Liver (tissue), 9 donors: ENCODE data around the gene TYW1. TPM values are rescaled to one million over a fixed set of nuclear protein-coding genes. Genes with fewer than 3 reads are reported as not detected.

Experiments
- DNase-seq: peaks from one replicate; pipeline ENCODE4 v3.0.0-alpha.2; 2017; ENCODE audit warnings: low spot score
- H3K27ac ChIP-seq, 2 donors: one replicate each; pipeline ENCODE4 v1.7.0; 2013; ENCODE audit warnings: inconsistent platforms in 2 of 2, low read length in 2 of 2, control low read depth in 1 of 2, low read depth in 1 of 2, mild to moderate bottlenecking in 1 of 2
- H3K27me3 ChIP-seq, 4 donors: one replicate each; pipeline versions ENCODE4 v1.6.1 to v1.7.0; 2013; ENCODE audit warnings: low read length in 3 of 4, inconsistent platforms in 1 of 4, mild to moderate bottlenecking in 1 of 4, moderate library complexity in 1 of 4; ENCODE audit not compliant: control insufficient read depth in 4 of 4, insufficient read depth in 4 of 4
- H3K36me3 ChIP-seq, 4 donors: one replicate each; pipeline versions ENCODE4 v1.6.1 to v1.7.0; 2013; ENCODE audit warnings: low read length in 3 of 4, mild to moderate bottlenecking in 3 of 4, low read depth in 1 of 4, moderate library complexity in 1 of 4; ENCODE audit not compliant: control insufficient read depth in 4 of 4, insufficient read depth in 3 of 4
- H3K4me1 ChIP-seq, 4 donors: one replicate each; pipeline versions ENCODE4 v1.6.1 to v1.7.0; 2013; ENCODE audit warnings: low read length in 3 of 4, mild to moderate bottlenecking in 3 of 4, moderate library complexity in 1 of 4; ENCODE audit not compliant: control insufficient read depth in 4 of 4, insufficient read depth in 4 of 4
- H3K4me3 ChIP-seq, 3 donors: one replicate each; pipeline versions ENCODE4 v1.6.1 to v1.7.0; 2013; ENCODE audit warnings: low read length in 3 of 3, control low read depth in 1 of 3, low read depth in 1 of 3, mild to moderate bottlenecking in 1 of 3
- H3K9ac ChIP-seq, 2 donors: one replicate each; pipeline ENCODE4 v1.7.0; 2013; ENCODE audit warnings: low read length in 2 of 2, mild to moderate bottlenecking in 2 of 2, moderate library complexity in 2 of 2, control low read depth in 1 of 2, low read depth in 1 of 2
- H3K9me3 ChIP-seq, 4 donors: one replicate each; pipeline versions ENCODE4 v1.6.1 to v1.7.0; 2013; ENCODE audit warnings: low read length in 3 of 4; ENCODE audit not compliant: control insufficient read depth in 4 of 4
- CTCF ChIP-seq: fragments of 150-350 bp; IDR thresholded peaks from 2 replicates; pipeline ENCODE4 v1.5.1; 2017; ENCODE audit warnings: improper control_type of control experiment, low read depth, low read length; ENCODE audit not compliant: missing input control
- EGR1 ChIP-seq, 2 donors: IDR thresholded peaks; 2 replicates each; pipeline ENCODE4 v1.6.1; 2016 to 2018; ENCODE audit warnings: antibody characterized with exemption in 2 of 2, low read depth in 2 of 2
- FOXA1 ChIP-seq: IDR thresholded peaks from 2 replicates; pipeline ENCODE4 v1.6.1; 2016; ENCODE audit warnings: antibody characterized with exemption
- FOXA2 ChIP-seq: IDR thresholded peaks from 2 replicates; pipeline ENCODE4 v1.6.1; 2016; ENCODE audit warnings: antibody characterized with exemption
- GABPA ChIP-seq, 2 donors: IDR thresholded peaks in 1 of 2; conservative IDR thresholded peaks in 1 of 2; 2 replicates each; pipeline ENCODE4 v1.6.1; 2016; ENCODE audit warnings: antibody characterized with exemption in 2 of 2, mild to moderate bottlenecking in 1 of 2, moderate library complexity in 1 of 2
- HNF4A ChIP-seq, 2 donors: conservative IDR thresholded peaks; 2 replicates each; pipeline ENCODE4 v1.6.1; 2016; ENCODE audit warnings: antibody characterized with exemption in 2 of 2, mild to moderate bottlenecking in 2 of 2
- HNF4G ChIP-seq: IDR thresholded peaks from 2 replicates; pipeline ENCODE4 v1.6.1; 2016; ENCODE audit warnings: antibody characterized with exemption
- JUND ChIP-seq, 2 donors: IDR thresholded peaks; 2 replicates each; pipeline ENCODE4 v1.6.1; 2016; ENCODE audit warnings: antibody characterized with exemption in 2 of 2
- MAX ChIP-seq: IDR thresholded peaks from 2 replicates; pipeline ENCODE4 v1.6.1; 2016; ENCODE audit warnings: antibody characterized with exemption
- NR2F2 ChIP-seq: IDR thresholded peaks from 2 replicates; pipeline ENCODE4 v1.6.1; 2016; ENCODE audit warnings: antibody characterized with exemption
- RAD21 ChIP-seq, 2 donors: IDR thresholded peaks; 2 replicates each; pipeline ENCODE4 v1.6.1; 2016; ENCODE audit warnings: antibody characterized with exemption in 2 of 2, mild to moderate bottlenecking in 2 of 2
- RXRA ChIP-seq, 2 donors: IDR thresholded peaks; 2 replicates each; pipeline ENCODE4 v1.6.1; 2017 to 2018; ENCODE audit warnings: antibody characterized with exemption in 2 of 2, mild to moderate bottlenecking in 1 of 2
- SP1 ChIP-seq: IDR thresholded peaks from 2 replicates; pipeline ENCODE4 v1.6.1; 2018; ENCODE audit warnings: antibody characterized with exemption, mild to moderate bottlenecking
- TAF1 ChIP-seq: conservative IDR thresholded peaks from 2 replicates; pipeline ENCODE4 v1.6.1; 2016; ENCODE audit warnings: antibody characterized with exemption, mild to moderate bottlenecking
- YY1 ChIP-seq: IDR thresholded peaks from 2 replicates; pipeline ENCODE4 v1.6.1; 2016; ENCODE audit warnings: antibody characterized with exemption, mild to moderate bottlenecking
- ZBTB33 ChIP-seq: IDR thresholded peaks from 2 replicates; pipeline ENCODE4 v1.6.1; 2016; ENCODE audit warnings: antibody characterized with exemption
- WGBS: extraction: QIAGEN DNeasy Blood & Tissue Kit; methylation state at CpG from one replicate; pipeline ENCODE4 v1.1.7; 2013; 5-methylcytosine and 5-hydroxymethylcytosine counted together
- polyA plus RNA-seq, 2 donors: library from polyadenylated mRNA; stranded (reverse) in 1 of 2; unstranded in 1 of 2; fragments of 200-250 nt in 1 of 2; fragments of >200 nt in 1 of 2; fragmentation: Nextera tagmentation in 1 of 2; extraction: Ambion mirVana in 1 of 2; gene quantifications; one replicate each; pipeline versions ENCODE4 v1.2.1 to v1.2.3, GENCODE V29; 2013 to 2015
- total RNA-seq, 2 donors: library from RNA; depleted of rRNA; stranded (reverse); fragments of >200 nt; gene quantifications; one replicate each; pipeline ENCODE4 v1.2.3, GENCODE V29; 2014
- TF ChIP-seq, protein P1 (sequence below): IDR thresholded peaks from 2 replicates; pipeline ENCODE4 v1.6.1; 2016; ENCODE audit warnings: antibody characterized with exemption
- TF ChIP-seq, protein P2 (sequence below): IDR thresholded peaks from 2 replicates; pipeline ENCODE4 v1.6.1; 2016; ENCODE audit warnings: antibody characterized with exemption, mild to moderate bottlenecking
- donor health status: healthy.
- donor health status: healthy.
- donor health status: healthy.
- donor health status: healthy.
- donor health status: healthy.

TYW1 gene
- total and polyA plus RNA-seq, 4 donors = 6.7 to 16.6 (median 9.9) TPM

DNA sequence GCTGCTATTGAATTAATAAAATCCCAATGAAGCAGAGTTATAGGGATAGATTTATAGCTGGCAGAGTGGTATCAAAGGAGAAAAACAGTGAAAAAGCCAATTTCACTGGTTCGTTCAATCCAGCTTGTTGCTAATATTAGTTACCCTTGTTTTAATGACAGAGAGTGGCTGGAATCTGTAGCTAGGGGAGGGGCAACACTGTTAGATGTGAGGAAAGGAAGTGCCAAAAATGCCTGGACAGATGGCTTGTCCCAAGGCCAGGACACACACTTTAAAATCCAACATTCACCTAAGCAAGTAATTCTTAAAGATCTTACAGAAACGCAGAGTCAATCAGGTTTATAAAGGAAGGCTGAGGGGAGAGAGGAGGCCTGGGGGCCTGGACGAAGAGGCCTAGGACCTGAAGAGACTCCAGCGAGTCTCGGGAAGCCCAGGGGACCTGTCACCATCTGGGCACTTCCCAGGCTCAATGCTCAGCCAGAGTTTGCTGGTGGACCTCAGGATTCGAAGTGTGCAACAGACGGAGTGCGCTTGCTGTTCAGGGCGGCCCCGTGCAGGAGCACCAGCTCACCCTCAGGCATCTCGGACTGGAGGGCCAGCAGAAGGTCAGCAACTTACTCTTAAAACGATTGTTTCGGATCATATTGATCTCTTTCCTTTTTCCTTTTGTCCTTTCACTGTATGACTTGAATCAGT is 38.9 kb upstream of the TYW1 start:
- Histone ChIP-seq H3K27me3 (no peaks in the 10 kb centered on the region), H3K36me3 (peaks cover 14 to 60% (median 37%) of the 10 kb centered on the region in 4 donors)

More for the DNA sequence above, 38.9 kb upstream of the TYW1 start:
- no peak overlapping the region for H3K27ac ChIP-seq
- H3K4me1 ChIP-seq = no peaks in the 10 kb centered on the region
- H3K9ac ChIP-seq = no peak overlapping the region
- H3K4me3 ChIP-seq = no peak overlapping the region
- TF ChIP-seq JUND (IDR thresholded peaks at IDR 0.05) (no peak), NR2F2 (no peak), EGR1 (IDR thresholded peaks at IDR 0.05; ENCODE audit: low read depth in 2 of 2) (no peak), YY1 (no peak), SP1 (no peak), RAD21 (IDR thresholded peaks at IDR 0.05) (no peak), RXRA (IDR thresholded peaks at IDR 0.05) (no peak), GABPA (IDR thresholded peaks at IDR 0.05 in 1 of 2, conservative IDR thresholded peaks at IDR 0.05 in 1 of 2) (no peak), TAF1 (no peak), HNF4A (conservative IDR thresholded peaks at IDR 0.05) (no peak), FOXA2 (no peak), MAX (no peak), FOXA1 (no peak), HNF4G (no peak), ZBTB33 (no peak), CTCF (no peak)
- TF ChIP-seq, protein P1, sequence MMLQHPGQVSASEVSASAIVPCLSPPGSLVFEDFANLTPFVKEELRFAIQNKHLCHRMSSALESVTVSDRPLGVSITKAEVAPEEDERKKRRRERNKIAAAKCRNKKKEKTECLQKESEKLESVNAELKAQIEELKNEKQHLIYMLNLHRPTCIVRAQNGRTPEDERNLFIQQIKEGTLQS = no peak
- TF ChIP-seq, protein P2, sequence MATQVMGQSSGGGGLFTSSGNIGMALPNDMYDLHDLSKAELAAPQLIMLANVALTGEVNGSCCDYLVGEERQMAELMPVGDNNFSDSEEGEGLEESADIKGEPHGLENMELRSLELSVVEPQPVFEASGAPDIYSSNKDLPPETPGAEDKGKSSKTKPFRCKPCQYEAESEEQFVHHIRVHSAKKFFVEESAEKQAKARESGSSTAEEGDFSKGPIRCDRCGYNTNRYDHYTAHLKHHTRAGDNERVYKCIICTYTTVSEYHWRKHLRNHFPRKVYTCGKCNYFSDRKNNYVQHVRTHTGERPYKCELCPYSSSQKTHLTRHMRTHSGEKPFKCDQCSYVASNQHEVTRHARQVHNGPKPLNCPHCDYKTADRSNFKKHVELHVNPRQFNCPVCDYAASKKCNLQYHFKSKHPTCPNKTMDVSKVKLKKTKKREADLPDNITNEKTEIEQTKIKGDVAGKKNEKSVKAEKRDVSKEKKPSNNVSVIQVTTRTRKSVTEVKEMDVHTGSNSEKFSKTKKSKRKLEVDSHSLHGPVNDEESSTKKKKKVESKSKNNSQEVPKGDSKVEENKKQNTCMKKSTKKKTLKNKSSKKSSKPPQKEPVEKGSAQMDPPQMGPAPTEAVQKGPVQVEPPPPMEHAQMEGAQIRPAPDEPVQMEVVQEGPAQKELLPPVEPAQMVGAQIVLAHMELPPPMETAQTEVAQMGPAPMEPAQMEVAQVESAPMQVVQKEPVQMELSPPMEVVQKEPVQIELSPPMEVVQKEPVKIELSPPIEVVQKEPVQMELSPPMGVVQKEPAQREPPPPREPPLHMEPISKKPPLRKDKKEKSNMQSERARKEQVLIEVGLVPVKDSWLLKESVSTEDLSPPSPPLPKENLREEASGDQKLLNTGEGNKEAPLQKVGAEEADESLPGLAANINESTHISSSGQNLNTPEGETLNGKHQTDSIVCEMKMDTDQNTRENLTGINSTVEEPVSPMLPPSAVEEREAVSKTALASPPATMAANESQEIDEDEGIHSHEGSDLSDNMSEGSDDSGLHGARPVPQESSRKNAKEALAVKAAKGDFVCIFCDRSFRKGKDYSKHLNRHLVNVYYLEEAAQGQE = no peak
- 92% methylated on average over 13 of the region's 13 CpGs for WGBS
- H3K9me3 ChIP-seq = no peaks in the 10 kb centered on the region
- no peak for DNase-seq
